Measurements from ENCODE around the gene DYSF. TPM values are rescaled to one million over a fixed set of nuclear protein-coding genes. Genes with fewer than 3 reads are reported as not detected.

DYSF gene
- total RNA-seq, 1 experiment from 2014 or later: 0.31 TPM

DNA sequence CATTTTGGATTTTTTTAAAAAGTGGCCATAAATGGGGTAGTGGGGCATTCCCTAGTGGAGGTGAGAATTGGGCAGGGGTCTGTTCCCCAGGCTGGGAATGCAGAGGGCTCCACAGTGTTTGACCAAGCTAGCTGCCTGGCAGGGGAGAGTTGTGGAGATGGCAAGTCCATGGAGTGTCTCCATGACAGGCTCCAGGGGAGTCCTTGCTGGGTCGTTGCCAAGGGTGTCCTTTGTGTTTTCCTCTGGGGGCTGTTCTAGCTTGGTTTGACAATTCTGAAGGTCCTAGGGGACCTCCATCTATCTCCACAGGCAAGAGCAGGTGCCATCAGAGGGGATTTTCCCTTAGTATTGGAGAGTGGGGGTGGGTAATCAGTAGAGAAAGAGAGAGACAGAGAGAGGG is 265.3 kb downstream of the DYSF start:
- intact Hi-C loops (cut with micrococcal nuclease; ENCODE audit: unreplicated experiment): no loop called here
- ATAC-seq (no peak), DNase-seq (ENCODE audit: low read depth, low spot score) (no peak)
- no TSS peak for BruUV-seq (replicated peaks)
- no peaks in the 10 kb centered on the region for H3K9me3 ChIP-seq (ENCODE audit: control insufficient read depth, insufficient read depth, low read depth, low read length)
- H3K36me3 ChIP-seq (ENCODE audit: control insufficient read depth, insufficient read depth, low read length): no peaks in the 10 kb centered on the region
- H3K27me3 ChIP-seq (ENCODE audit: control insufficient read depth, insufficient read depth, low read length): no peaks in the 10 kb centered on the region
- ChIA-PET POLR2A (no interaction called here), CTCF (no interaction called here)
- H3K4me1 ChIP-seq (ENCODE audit: control insufficient read depth, insufficient read depth, low read length): 0 out of 2 replicates have a peak, but pooled peaks cover 3% of the 10 kb centered on the region
- TF ChIP-seq SIN3A (IDR thresholded peaks at IDR 0.05; ENCODE audit: borderline replicate concordance, insufficient read depth, low read depth, low read length) (no peak), POLR2AphosphoS5 (IDR thresholded peaks at IDR 0.05; ENCODE audit: low read depth, low read length) (no peak), TCF7L2 (IDR thresholded peaks at IDR 0.05; ENCODE audit: low read depth, low read length) (no peak)
- TF ChIP-seq, protein P1, sequence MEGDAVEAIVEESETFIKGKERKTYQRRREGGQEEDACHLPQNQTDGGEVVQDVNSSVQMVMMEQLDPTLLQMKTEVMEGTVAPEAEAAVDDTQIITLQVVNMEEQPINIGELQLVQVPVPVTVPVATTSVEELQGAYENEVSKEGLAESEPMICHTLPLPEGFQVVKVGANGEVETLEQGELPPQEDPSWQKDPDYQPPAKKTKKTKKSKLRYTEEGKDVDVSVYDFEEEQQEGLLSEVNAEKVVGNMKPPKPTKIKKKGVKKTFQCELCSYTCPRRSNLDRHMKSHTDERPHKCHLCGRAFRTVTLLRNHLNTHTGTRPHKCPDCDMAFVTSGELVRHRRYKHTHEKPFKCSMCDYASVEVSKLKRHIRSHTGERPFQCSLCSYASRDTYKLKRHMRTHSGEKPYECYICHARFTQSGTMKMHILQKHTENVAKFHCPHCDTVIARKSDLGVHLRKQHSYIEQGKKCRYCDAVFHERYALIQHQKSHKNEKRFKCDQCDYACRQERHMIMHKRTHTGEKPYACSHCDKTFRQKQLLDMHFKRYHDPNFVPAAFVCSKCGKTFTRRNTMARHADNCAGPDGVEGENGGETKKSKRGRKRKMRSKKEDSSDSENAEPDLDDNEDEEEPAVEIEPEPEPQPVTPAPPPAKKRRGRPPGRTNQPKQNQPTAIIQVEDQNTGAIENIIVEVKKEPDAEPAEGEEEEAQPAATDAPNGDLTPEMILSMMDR (IDR thresholded peaks at IDR 0.05): no peak
- TF ChIP-seq, protein P2, sequence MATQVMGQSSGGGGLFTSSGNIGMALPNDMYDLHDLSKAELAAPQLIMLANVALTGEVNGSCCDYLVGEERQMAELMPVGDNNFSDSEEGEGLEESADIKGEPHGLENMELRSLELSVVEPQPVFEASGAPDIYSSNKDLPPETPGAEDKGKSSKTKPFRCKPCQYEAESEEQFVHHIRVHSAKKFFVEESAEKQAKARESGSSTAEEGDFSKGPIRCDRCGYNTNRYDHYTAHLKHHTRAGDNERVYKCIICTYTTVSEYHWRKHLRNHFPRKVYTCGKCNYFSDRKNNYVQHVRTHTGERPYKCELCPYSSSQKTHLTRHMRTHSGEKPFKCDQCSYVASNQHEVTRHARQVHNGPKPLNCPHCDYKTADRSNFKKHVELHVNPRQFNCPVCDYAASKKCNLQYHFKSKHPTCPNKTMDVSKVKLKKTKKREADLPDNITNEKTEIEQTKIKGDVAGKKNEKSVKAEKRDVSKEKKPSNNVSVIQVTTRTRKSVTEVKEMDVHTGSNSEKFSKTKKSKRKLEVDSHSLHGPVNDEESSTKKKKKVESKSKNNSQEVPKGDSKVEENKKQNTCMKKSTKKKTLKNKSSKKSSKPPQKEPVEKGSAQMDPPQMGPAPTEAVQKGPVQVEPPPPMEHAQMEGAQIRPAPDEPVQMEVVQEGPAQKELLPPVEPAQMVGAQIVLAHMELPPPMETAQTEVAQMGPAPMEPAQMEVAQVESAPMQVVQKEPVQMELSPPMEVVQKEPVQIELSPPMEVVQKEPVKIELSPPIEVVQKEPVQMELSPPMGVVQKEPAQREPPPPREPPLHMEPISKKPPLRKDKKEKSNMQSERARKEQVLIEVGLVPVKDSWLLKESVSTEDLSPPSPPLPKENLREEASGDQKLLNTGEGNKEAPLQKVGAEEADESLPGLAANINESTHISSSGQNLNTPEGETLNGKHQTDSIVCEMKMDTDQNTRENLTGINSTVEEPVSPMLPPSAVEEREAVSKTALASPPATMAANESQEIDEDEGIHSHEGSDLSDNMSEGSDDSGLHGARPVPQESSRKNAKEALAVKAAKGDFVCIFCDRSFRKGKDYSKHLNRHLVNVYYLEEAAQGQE (IDR thresholded peaks at IDR 0.05; ENCODE audit: insufficient read depth in 1 of 2, low read depth in 2 of 2, low read length in 1 of 2): no peak
- in situ Hi-C loops (cut with HindIII; ENCODE audit: low pct_unique_long_range_greater_than_20kb, low sequenced_read_pairs): no loop called here
- H3K27ac ChIP-seq (ENCODE audit: low read length): no peak overlapping the region
- no peak overlapping the region for H3K4me3 ChIP-seq (ENCODE audit: low read depth in 2 of 2, low read length in 2 of 2)

DNA sequence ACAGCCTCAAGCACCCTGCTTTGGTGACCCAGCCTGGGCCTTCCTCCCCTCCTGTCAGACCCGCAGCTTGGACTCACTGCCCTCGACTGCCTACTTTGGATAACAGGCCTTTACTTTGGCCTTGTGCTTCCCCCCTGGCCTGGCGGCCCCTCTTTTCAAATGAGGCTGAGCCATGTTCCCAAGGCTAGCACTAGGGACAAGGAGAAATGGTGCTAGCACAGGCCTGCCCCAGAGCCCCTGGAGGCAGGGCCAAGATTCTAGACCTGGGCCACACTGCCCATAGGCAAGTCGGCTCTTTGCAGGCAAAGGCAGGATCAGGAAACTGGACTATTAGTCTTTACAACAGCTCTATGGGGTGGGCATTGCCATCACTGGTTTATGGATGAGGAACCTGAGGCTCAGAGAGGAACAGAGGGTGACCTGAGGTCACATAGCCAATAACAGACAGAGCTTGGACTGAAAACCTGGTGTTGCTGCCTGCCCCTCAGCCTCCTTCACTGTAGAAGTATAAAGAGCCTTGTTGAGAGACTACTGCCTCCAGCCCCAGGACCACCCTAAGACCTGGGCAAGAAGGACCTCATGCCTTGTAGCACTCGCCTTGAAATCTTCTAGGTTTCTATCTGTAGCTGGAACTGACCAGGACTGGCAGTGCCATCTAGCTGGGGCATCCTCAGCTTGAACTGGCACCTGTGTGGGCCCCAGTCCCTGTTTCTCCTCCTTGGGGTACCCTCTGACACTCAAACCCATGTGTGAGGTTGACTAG is 266.3 kb downstream of the DYSF start:
- no TSS peak for BruUV-seq (replicated peaks)
- POLR2A ChIA-PET: no interaction called here

More for the DNA sequence above, 266.3 kb downstream of the DYSF start:
- Histone ChIP-seq H3K4me3 (ENCODE audit: low read depth in 2 of 2, low read length in 2 of 2) (no peak overlapping the region), H3K4me1 (ENCODE audit: control insufficient read depth, insufficient read depth, low read length) (0 out of 2 replicates have a peak, but pooled peaks cover 3% of the 10 kb centered on the region), H3K27me3 (ENCODE audit: control insufficient read depth, insufficient read depth, low read length) (no peaks in the 10 kb centered on the region), H3K36me3 (ENCODE audit: control insufficient read depth, insufficient read depth, low read length) (no peaks in the 10 kb centered on the region), H3K27ac (ENCODE audit: low read length) (no peak overlapping the region), H3K9me3 (ENCODE audit: control insufficient read depth, insufficient read depth, low read depth, low read length) (peaks cover 5% of the 10 kb centered on the region; the same call in 1 of the 2 replicates)
- in situ Hi-C loops (cut with HindIII; ENCODE audit: low pct_unique_long_range_greater_than_20kb, low sequenced_read_pairs) (no loop called here), intact Hi-C loops (cut with micrococcal nuclease; ENCODE audit: unreplicated experiment) (no loop called here)
- DNase-seq (ENCODE audit: low read depth, low spot score): no peak
- CTCF ChIA-PET: no interaction called here
- TF ChIP-seq, protein P2 (IDR thresholded peaks at IDR 0.05; ENCODE audit: insufficient read depth in 1 of 2, low read depth in 2 of 2, low read length in 1 of 2): no peak
- TF ChIP-seq, protein P1 (IDR thresholded peaks at IDR 0.05): no peak
- no peak for TF ChIP-seq SIN3A (IDR thresholded peaks at IDR 0.05; ENCODE audit: borderline replicate concordance, insufficient read depth, low read depth, low read length)
- TF ChIP-seq TCF7L2 (IDR thresholded peaks at IDR 0.05; ENCODE audit: low read depth, low read length): no peak
- no peak for TF ChIP-seq POLR2AphosphoS5 (IDR thresholded peaks at IDR 0.05; ENCODE audit: low read depth, low read length)
- no peak for ATAC-seq
